B cell (primary cell): Measurements from ENCODE around the gene SLC4A11. TPM values are rescaled to one million over a fixed set of nuclear protein-coding genes. Genes with fewer than 3 reads are reported as not detected.

Experiments
- ATAC-seq: fragments of 200-7000 bp; cut with Tn5 transposase; one replicate; pipeline ENCODE4 v1.10.0; 2021; ENCODE audit warnings: low read depth, mild to moderate bottlenecking, moderate number of reproducible peaks, moderate library complexity
- CTCF ChIA-PET: fragments of 350-600 bp; sonication (Branson Sonifier 250); formaldehyde crosslinking; loops from one replicate; lab custom pipeline; 2021; ENCODE audit warnings: antibody characterized with exemption, inconsistent platforms; lab: Charles Lee
- POLR2A ChIA-PET: fragments of 350-600 bp; sonication (Branson Sonifier 250); formaldehyde crosslinking; loops from one replicate; lab custom pipeline; 2021; ENCODE audit warnings: antibody characterized with exemption; lab: Charles Lee
- DNase-seq: peaks from one replicate; pipeline ENCODE4 v3.0.0; 2013
- H2AFZ ChIP-seq: 2 replicates; pipeline ENCODE4 v1.6.1; 2012; ENCODE audit warnings: mild to moderate bottlenecking, low read depth, low read length; ENCODE audit not compliant: insufficient read depth, poor library complexity, severe bottlenecking
- H3K27ac ChIP-seq, 2 donors: 1 replicate in 1 of 2; 2 replicates in 1 of 2; pipeline ENCODE4 v1.5.1; 2012 to 2013; ENCODE audit warnings: low read length in 2 of 2, mild to moderate bottlenecking in 2 of 2, moderate library complexity in 1 of 2
- H3K27me3 ChIP-seq, 4 experiments: fragments of 200-600 bp in 1 of 4; sonication (generic) in 1 of 4; replicated peaks in 1 of 4; 1 replicate in 2 of 4; 2 replicates in 2 of 4; pipeline versions ENCODE4 v1.6.1 to v1.7.0; 2013 to 2016; ENCODE audit warnings: low read length in 3 of 4, mild to moderate bottlenecking in 2 of 4, mixed read lengths in 1 of 4, moderate library complexity in 1 of 4; ENCODE audit not compliant: insufficient read depth in 4 of 4, control insufficient read depth in 3 of 4; ENCODE audit errors: control extremely low read depth in 1 of 4
- H3K36me3 ChIP-seq, 2 experiments: replicated peaks in 1 of 2; 1 replicate in 1 of 2; 2 replicates in 1 of 2; pipeline versions ENCODE4 v1.6.1 to v1.7.1; 2013; ENCODE audit warnings: low read length in 1 of 2; ENCODE audit not compliant: insufficient read depth in 2 of 2, control insufficient read depth in 1 of 2; ENCODE audit errors: control extremely low read depth in 1 of 2, extremely low read depth in 1 of 2
- H3K4me1 ChIP-seq, 2 donors: fragments of 200-600 bp in 1 of 2; sonication (generic) in 1 of 2; 1 replicate in 1 of 2; 2 replicates in 1 of 2; pipeline versions ENCODE4 v1.5.1 to v1.6.1; 2013 to 2017; ENCODE audit warnings: low read length in 2 of 2; ENCODE audit not compliant: control insufficient read depth in 2 of 2, insufficient read depth in 2 of 2
- H3K4me2 ChIP-seq: replicated peaks from 2 replicates; pipeline ENCODE3; 2012; ENCODE audit warnings: mild to moderate bottlenecking, low read depth, low read length; ENCODE audit not compliant: poor library complexity, severe bottlenecking
- H3K4me3 ChIP-seq, 5 experiments: fragments of 200-600 bp in 1 of 5; sonication (generic) in 1 of 5; 1 replicate in 3 of 5; 2 replicates in 2 of 5; pipeline versions ENCODE4 v1.5.1 to v1.7.0; 2011 to 2016; ENCODE audit warnings: low read length in 4 of 5, mild to moderate bottlenecking in 4 of 5, low read depth in 2 of 5, control low read depth in 1 of 5, moderate library complexity in 1 of 5; ENCODE audit not compliant: insufficient read depth in 1 of 5; ENCODE audit errors: control extremely low read depth in 1 of 5, extremely low read depth in 1 of 5
- H3K79me2 ChIP-seq: fragments of 200-600 bp; sonication (generic); one replicate; pipeline ENCODE4 v1.6.0; 2016; ENCODE audit warnings: low read length; ENCODE audit not compliant: control insufficient read depth, insufficient read depth
- H3K9ac ChIP-seq: fragments of 200-600 bp; sonication (generic); 2 replicates; pipeline ENCODE4 v1.6.1; 2017; ENCODE audit warnings: mild to moderate bottlenecking, low read length, moderate library complexity
- H3K9me3 ChIP-seq, 3 donors: one replicate each; pipeline versions ENCODE4 v1.6.1 to v1.7.1; 2013; ENCODE audit warnings: low read length in 2 of 3; ENCODE audit not compliant: control insufficient read depth in 2 of 3, insufficient read depth in 1 of 3; ENCODE audit errors: control extremely low read depth in 1 of 3
- H4K20me1 ChIP-seq: 2 replicates; pipeline ENCODE4 v1.6.0; 2012; ENCODE audit warnings: mild to moderate bottlenecking, low read length; ENCODE audit not compliant: insufficient read depth, control insufficient read depth, poor library complexity, severe bottlenecking
- H3K27ac Mint-ChIP-seq: one replicate; pipeline ENCODE4 v1.8.0; 2021; ENCODE audit warnings: mixed read lengths
- H3K27me3 Mint-ChIP-seq: one replicate; pipeline ENCODE4 v1.8.0; 2021; ENCODE audit warnings: mixed read lengths
- H3K4me1 Mint-ChIP-seq: one replicate; pipeline ENCODE4 v1.8.0; 2021; ENCODE audit warnings: mixed read lengths
- H3K4me3 Mint-ChIP-seq: one replicate; pipeline ENCODE4 v1.8.0; 2021; ENCODE audit warnings: mixed read lengths
- H3K9me3 Mint-ChIP-seq: one replicate; pipeline ENCODE4 v1.8.0; 2022; ENCODE audit warnings: mixed read lengths; ENCODE audit not compliant: insufficient read depth
- EZH2 ChIP-seq: IDR thresholded peaks from 2 replicates; pipeline ENCODE4 v1.6.1; 2012; ENCODE audit warnings: borderline replicate concordance, low read depth, mild to moderate bottlenecking, moderate library complexity, low read length; ENCODE audit not compliant: insufficient read depth, poor library complexity, severe bottlenecking
- WGBS: methylation state at CpG from one replicate; pipeline ENCODE4 v1.1.5; 2013; ENCODE audit warnings: missing lambda C conversion rate; ENCODE audit not compliant: insufficient coverage; 5-methylcytosine and 5-hydroxymethylcytosine counted together
- intact Hi-C: fragments of 100-400 bp; cut with micrococcal nuclease; formaldehyde crosslinking; loops from one replicate; pipeline ENCODE4 v1.10.0; 2022
- polyA plus RNA-seq: library from polyadenylated mRNA; depleted of rRNA; stranded (reverse); fragments of >200 nt; gene quantifications from 2 replicates; pipeline ENCODE4 v1.2.3, GENCODE V29; 2012
- total RNA-seq, 2 donors: library from RNA; stranded (reverse); fragments of 120-200 nt in 1 of 2; gene quantifications; 1 replicate in 1 of 2; 2 replicates in 1 of 2; pipeline versions ENCODE4 v1.2.3 to v1.2.4, GENCODE V29; 2013 to 2022
- TF ChIP-seq, protein P1 (sequence below): fragments of 200-600 bp; IDR thresholded peaks from one replicate; pipeline ENCODE4 v1.8.0; 2022; ENCODE audit warnings: antibody characterized with exemption, mild to moderate bottlenecking

The SLC4A11 gene
- total and polyA plus RNA-seq, 2 donors (not counting 1 experiment from before 2014, with no cell fraction given), result 0.85 to 1.6 TPM

DNA sequence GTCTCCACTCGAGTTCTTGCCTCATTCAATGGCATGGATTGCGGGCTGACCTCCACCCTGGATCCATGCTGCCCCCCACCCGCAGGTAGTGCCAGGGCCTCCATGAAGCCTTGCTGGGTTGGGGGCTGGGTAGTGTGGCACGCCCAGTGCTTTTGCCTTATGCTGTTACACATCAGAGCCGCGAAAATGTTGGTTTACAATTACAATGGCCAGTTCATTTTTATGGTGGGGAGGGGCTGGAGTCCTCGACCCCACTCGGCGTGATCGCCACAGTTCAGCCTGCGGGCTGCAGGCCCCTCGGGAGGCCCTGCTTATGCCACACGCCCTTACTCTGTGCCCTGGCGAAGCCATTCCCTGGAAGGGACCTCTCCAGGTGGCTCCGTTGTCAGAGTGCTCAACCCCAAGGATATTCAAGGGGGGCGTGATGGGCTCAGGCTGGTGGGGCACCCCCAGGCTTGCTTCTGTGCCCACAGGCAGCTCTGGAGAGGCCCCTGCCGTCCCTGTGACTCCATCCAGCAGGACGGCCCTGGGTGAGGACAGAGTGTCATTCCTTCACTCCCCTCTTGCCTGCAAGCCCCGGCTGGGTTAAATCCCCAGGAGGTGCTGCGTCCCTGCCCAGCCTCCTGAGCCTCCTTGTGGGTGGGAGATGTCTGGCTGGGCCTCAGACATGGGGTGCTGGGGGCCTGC is 14.9 kb downstream of the SLC4A11 start:
- no peaks in the 10 kb centered on the region for H3K27me3 ChIP-seq
- intact Hi-C loops, result loop anchor here (1.0 to 2.0 kb wide), 3 partner anchors 15 to 20 kb away; partner anchors contain the start of genes DDRGK1, ITPA and SLC4A11
- no peak overlapping the region for H3K27ac ChIP-seq
- WGBS, result 87% methylated on average over 19 of the region's 20 CpGs
- Mint-ChIP-seq H3K4me1 (peaks cover 26% of the 10 kb centered on the region), H3K27me3 (no peaks in the 10 kb centered on the region), H3K27ac (peak overlapping the region; percentile 85), H3K4me3 (peak overlapping the region; percentile 76), H3K9me3 (no peaks in the 10 kb centered on the region)
- peak overlapping the region; percentile 72 for H3K4me2 ChIP-seq
- H3K79me2 ChIP-seq, result no peaks in the 10 kb centered on the region
- H3K36me3 ChIP-seq, result peaks cover 0 to 13% of the 10 kb centered on the region in 2 experiments
- no peaks in the 10 kb centered on the region for H3K9me3 ChIP-seq
- DNase-seq (no peak), ATAC-seq (no peak)
- no peak overlapping the region for H2AFZ ChIP-seq
- no peak overlapping the region for H3K4me3 ChIP-seq
- peaks cover 20 to 27% of the 10 kb centered on the region in 2 donors for H3K4me1 ChIP-seq
- TF ChIP-seq EZH2, result no peak
- TF ChIP-seq, protein P1, sequence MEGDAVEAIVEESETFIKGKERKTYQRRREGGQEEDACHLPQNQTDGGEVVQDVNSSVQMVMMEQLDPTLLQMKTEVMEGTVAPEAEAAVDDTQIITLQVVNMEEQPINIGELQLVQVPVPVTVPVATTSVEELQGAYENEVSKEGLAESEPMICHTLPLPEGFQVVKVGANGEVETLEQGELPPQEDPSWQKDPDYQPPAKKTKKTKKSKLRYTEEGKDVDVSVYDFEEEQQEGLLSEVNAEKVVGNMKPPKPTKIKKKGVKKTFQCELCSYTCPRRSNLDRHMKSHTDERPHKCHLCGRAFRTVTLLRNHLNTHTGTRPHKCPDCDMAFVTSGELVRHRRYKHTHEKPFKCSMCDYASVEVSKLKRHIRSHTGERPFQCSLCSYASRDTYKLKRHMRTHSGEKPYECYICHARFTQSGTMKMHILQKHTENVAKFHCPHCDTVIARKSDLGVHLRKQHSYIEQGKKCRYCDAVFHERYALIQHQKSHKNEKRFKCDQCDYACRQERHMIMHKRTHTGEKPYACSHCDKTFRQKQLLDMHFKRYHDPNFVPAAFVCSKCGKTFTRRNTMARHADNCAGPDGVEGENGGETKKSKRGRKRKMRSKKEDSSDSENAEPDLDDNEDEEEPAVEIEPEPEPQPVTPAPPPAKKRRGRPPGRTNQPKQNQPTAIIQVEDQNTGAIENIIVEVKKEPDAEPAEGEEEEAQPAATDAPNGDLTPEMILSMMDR, result no peak
- ChIA-PET POLR2A (interaction anchor here (2.5 kb wide), 1 partner anchor 14 kb away, joined by 9 read pairs; the partner anchor contains the start of gene ITPA), CTCF (interaction anchor here (8.0 kb wide), 1 partner anchor 91 kb away, joined by 76 read pairs; no protein-coding TSS in a partner anchor)
- no peak overlapping the region for H3K9ac ChIP-seq
- no peaks in the 10 kb centered on the region for H4K20me1 ChIP-seq

DNA sequence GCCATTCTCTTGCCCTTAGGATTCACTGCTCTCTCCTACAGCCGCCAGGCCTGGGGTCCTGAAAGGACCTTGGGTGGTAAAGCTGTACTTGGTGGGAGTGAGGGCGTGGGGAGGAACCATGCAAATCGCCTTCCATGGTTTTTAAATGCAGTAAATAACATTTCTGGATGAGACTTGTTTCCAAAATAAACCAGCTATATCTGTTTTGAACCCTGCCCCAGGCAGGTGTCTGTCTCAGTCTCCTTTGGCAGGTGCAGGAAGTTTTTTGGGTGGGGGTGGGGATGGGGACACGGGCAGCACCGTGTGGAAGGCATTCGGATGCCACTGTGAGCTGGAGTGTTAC is 15.4 kb downstream of the SLC4A11 start:
- POLR2A ChIA-PET, result interaction anchor here (2.5 kb wide), 1 partner anchor 14 kb away, joined by 9 read pairs; the partner anchor contains the start of gene ITPA
- DNase-seq (no peak), ATAC-seq (no peak)

More for the DNA sequence above, 15.4 kb downstream of the SLC4A11 start:
- peak overlapping the region; percentile 72 for H3K4me2 ChIP-seq
- TF ChIP-seq, protein P1, result no peak
- TF ChIP-seq EZH2, result no peak
- H3K4me1 ChIP-seq, result peaks cover 20 to 29% of the 10 kb centered on the region in 2 donors
- intact Hi-C loops, result loop anchor here (1.0 to 2.0 kb wide), 3 partner anchors 15 to 19 kb away; partner anchors contain the start of genes DDRGK1, ITPA and SLC4A11
- no peaks in the 10 kb centered on the region for H3K9me3 Mint-ChIP-seq
- CTCF ChIA-PET, result interaction anchor here (0.8 to 8.0 kb wide), 3 partner anchors 15 to 92 kb away, joined by 3 to 76 read pairs (median 3); partner anchors contain the start of gene ITPA
- H3K79me2 ChIP-seq, result peaks cover under 1% of the 10 kb centered on the region
- H3K36me3 ChIP-seq, result peaks cover 0 to 13% of the 10 kb centered on the region in 2 experiments
- H3K9ac ChIP-seq, result peak overlapping the region; percentile 22
- WGBS, result 61% methylated on average over 3 of the region's 6 CpGs
- peaks cover 27% of the 10 kb centered on the region for H3K4me1 Mint-ChIP-seq
- peak overlapping the region in 1 of 5 experiments; percentile 18 for H3K4me3 ChIP-seq
- H2AFZ ChIP-seq, result no peak overlapping the region
- H3K27me3 ChIP-seq, result no peaks in the 10 kb centered on the region
- H3K9me3 ChIP-seq, result no peaks in the 10 kb centered on the region
- no peaks in the 10 kb centered on the region for H4K20me1 ChIP-seq
- H3K27ac Mint-ChIP-seq, result peak overlapping the region; percentile 85
- peak overlapping the region; percentile 76 for H3K4me3 Mint-ChIP-seq
- peak overlapping the region; percentile 49 to 55 for H3K27ac ChIP-seq
- no peaks in the 10 kb centered on the region for H3K27me3 Mint-ChIP-seq
